HEK293T (cell line): ENCODE measurements around the gene ANKRD44.

Experiments
- CTCF ChIA-PET: fragments of 350-600 bp; formaldehyde crosslinking; extraction: SDS; loops from one replicate; lab custom pipeline; 2021; ENCODE audit warnings: antibody characterized with exemption, inconsistent platforms; lab: Yijun Ruan, JAX
- POLR2A ChIA-PET: fragments of 350-600 bp; formaldehyde crosslinking; extraction: SDS; loops from one replicate; lab custom pipeline; 2020; ENCODE audit warnings: antibody characterized with exemption, inconsistent platforms; lab: Yijun Ruan, JAX
- DNase-seq: peaks from one replicate; pipeline ENCODE4 v3.0.0; 2012; ENCODE audit warnings: mixed read lengths; ENCODE audit errors: extremely low spot score
- ELF4 ChIP-seq: fragments of 450-650 bp; IDR thresholded peaks from 2 replicates; pipeline ENCODE4 v1.6.1; 2017; ENCODE audit warnings: antibody characterized with exemption
- FOXM1 ChIP-seq: fragments of 450-650 bp; IDR thresholded peaks from 2 replicates; pipeline ENCODE4 v1.6.1; 2017; ENCODE audit warnings: mild to moderate bottlenecking, borderline replicate concordance

Gene ANKRD44

GRCh38 chr2:196939371-196939770 lies 371.2 kb downstream of the ANKRD44 start:
- TF ChIP-seq FOXM1 (no peak), ELF4 (no peak)
- DNase-seq = no peak
- POLR2A ChIA-PET = no interaction called here
- CTCF ChIA-PET = no interaction called here
